Panc1 (cell line): ENCODE results near the gene SNAP25. TPM values are rescaled to one million over a fixed set of nuclear protein-coding genes. Genes with fewer than 3 reads are reported as not detected.

Source experiments
- ATAC-seq: fragments of 200-7000 bp; cut with Tn5 transposase; 2 replicates; pipeline ENCODE4 v1.9.1; 2020; ENCODE audit warnings: mild to moderate bottlenecking, moderate library complexity
- BruUV-seq: library from RNA; stranded (reverse); fragments of 400-500 nt; replicated peaks from 2 replicates; lab custom pipeline; 2021; lab: Mats Ljungman, UMichigan
- CTCF ChIA-PET: fragments of 300-600 bp; sonication (Branson Sonifier 250); formaldehyde crosslinking; loops from one replicate; lab custom pipeline; 2022; ENCODE audit warnings: antibody characterized with exemption; lab: Charles Lee
- POLR2A ChIA-PET: fragments of 300-600 bp; sonication (Branson Sonifier 250); formaldehyde crosslinking; loops from one replicate; lab custom pipeline; 2022; ENCODE audit warnings: antibody characterized with exemption; lab: Charles Lee
- DNase-seq: peaks from one replicate; pipeline ENCODE4 v3.0.0-alpha.2; 2010; ENCODE audit warnings: low read depth, low spot score
- H3K27ac ChIP-seq: 2 replicates; pipeline ENCODE4 v1.5.1; 2011; ENCODE audit warnings: mild to moderate bottlenecking, low read length, inconsistent platforms
- H3K27me3 ChIP-seq: fragments of 200-500 bp; sonication (Bioruptor generic); 2 replicates; pipeline ENCODE4 v1.6.0; 2014; ENCODE audit warnings: low read length, inconsistent platforms; ENCODE audit not compliant: control insufficient read depth, insufficient read depth
- H3K36me3 ChIP-seq: fragments of 200-500 bp; sonication (Bioruptor generic); 2 replicates; pipeline ENCODE4 v1.5.1; 2014; ENCODE audit warnings: inconsistent platforms, mild to moderate bottlenecking, low read length, moderate library complexity; ENCODE audit not compliant: control insufficient read depth, insufficient read depth
- H3K4me1 ChIP-seq: 2 replicates; pipeline ENCODE4 v1.5.1; 2011; ENCODE audit warnings: inconsistent platforms, mild to moderate bottlenecking, low read length, moderate library complexity; ENCODE audit not compliant: control insufficient read depth, insufficient read depth
- H3K4me3 ChIP-seq, 2 experiments: 2 replicates each; pipeline ENCODE4 v1.5.1; 2011 to 2012; ENCODE audit warnings: low read depth in 2 of 2, low read length in 2 of 2, mild to moderate bottlenecking in 2 of 2, inconsistent platforms in 1 of 2, moderate library complexity in 1 of 2
- H3K9me3 ChIP-seq: fragments of 200-500 bp; sonication (Bioruptor generic); 2 replicates; pipeline ENCODE4 v1.5.1; 2014; ENCODE audit warnings: low read depth, mild to moderate bottlenecking, inconsistent platforms, low read length, moderate library complexity; ENCODE audit not compliant: control insufficient read depth, insufficient read depth
- POLR2AphosphoS5 ChIP-seq: IDR thresholded peaks from 2 replicates; pipeline ENCODE4 v1.6.1; 2012; ENCODE audit warnings: mild to moderate bottlenecking, low read depth, low read length, moderate library complexity
- SIN3A ChIP-seq: IDR thresholded peaks from 2 replicates; pipeline ENCODE4 v1.6.1; 2012; ENCODE audit warnings: low read depth, mild to moderate bottlenecking, low read length, moderate library complexity, borderline replicate concordance; ENCODE audit not compliant: insufficient read depth
- TCF7L2 ChIP-seq: IDR thresholded peaks from 2 replicates; pipeline ENCODE4 v1.6.1; 2011; ENCODE audit warnings: mild to moderate bottlenecking, low read depth, low read length, inconsistent platforms
- in situ Hi-C: cut with HindIII; loops from 2 replicates; pipeline ENCODE4 v1.10.0; 2016; ENCODE audit warnings: low sequenced_read_pairs, low pct_unique_long_range_greater_than_20kb
- intact Hi-C: fragments of 100-400 bp; cut with micrococcal nuclease; formaldehyde crosslinking; loops from one replicate; pipeline ENCODE4 v1.10.0; 2022; ENCODE audit not compliant: unreplicated experiment
- total RNA-seq: library from RNA; stranded (reverse); gene quantifications from one replicate; pipeline ENCODE4 v1.2.1, GENCODE V29; 2021; ENCODE audit not compliant: unreplicated experiment
- TF ChIP-seq, protein P1 (sequence below): fragments of 450-650 bp; IDR thresholded peaks from 2 replicates; pipeline ENCODE4 v1.5.1; 2017; ENCODE audit warnings: mild to moderate bottlenecking
- TF ChIP-seq, protein P2 (sequence below), 2 experiments: IDR thresholded peaks; 2 replicates each; pipeline ENCODE4 v1.6.1; 2011 to 2012; ENCODE audit warnings: low read depth in 2 of 2, control low read depth in 1 of 2, low read length in 1 of 2, mild to moderate bottlenecking in 1 of 2, moderate library complexity in 1 of 2; ENCODE audit not compliant: insufficient read depth in 1 of 2

SNAP25 gene
- total RNA-seq, 1 experiment from 2014 or later, result 0.69 TPM

DNA sequence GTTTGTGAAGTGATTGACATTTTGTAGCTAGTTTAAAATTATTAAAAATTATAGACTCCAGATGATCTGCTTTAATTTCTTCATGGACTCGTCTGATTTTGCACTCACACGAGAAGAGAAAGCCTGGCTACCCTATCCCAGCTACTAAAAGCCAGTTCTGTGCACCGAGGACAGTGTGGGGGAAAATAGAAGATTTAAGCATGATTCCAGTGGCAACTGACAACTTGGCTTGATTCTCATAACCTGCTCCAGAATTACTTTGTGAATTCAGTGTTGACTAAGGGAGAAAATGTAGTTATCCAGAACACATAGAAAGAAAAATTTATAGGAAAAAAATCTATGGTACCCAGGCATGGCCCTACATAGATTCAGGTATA, 88.7 kb downstream of the SNAP25 start:
- TF ChIP-seq SIN3A (no peak), POLR2AphosphoS5 (no peak), TCF7L2 (no peak)
- TF ChIP-seq, protein P1, sequence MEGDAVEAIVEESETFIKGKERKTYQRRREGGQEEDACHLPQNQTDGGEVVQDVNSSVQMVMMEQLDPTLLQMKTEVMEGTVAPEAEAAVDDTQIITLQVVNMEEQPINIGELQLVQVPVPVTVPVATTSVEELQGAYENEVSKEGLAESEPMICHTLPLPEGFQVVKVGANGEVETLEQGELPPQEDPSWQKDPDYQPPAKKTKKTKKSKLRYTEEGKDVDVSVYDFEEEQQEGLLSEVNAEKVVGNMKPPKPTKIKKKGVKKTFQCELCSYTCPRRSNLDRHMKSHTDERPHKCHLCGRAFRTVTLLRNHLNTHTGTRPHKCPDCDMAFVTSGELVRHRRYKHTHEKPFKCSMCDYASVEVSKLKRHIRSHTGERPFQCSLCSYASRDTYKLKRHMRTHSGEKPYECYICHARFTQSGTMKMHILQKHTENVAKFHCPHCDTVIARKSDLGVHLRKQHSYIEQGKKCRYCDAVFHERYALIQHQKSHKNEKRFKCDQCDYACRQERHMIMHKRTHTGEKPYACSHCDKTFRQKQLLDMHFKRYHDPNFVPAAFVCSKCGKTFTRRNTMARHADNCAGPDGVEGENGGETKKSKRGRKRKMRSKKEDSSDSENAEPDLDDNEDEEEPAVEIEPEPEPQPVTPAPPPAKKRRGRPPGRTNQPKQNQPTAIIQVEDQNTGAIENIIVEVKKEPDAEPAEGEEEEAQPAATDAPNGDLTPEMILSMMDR, result no peak
- TF ChIP-seq, protein P2, sequence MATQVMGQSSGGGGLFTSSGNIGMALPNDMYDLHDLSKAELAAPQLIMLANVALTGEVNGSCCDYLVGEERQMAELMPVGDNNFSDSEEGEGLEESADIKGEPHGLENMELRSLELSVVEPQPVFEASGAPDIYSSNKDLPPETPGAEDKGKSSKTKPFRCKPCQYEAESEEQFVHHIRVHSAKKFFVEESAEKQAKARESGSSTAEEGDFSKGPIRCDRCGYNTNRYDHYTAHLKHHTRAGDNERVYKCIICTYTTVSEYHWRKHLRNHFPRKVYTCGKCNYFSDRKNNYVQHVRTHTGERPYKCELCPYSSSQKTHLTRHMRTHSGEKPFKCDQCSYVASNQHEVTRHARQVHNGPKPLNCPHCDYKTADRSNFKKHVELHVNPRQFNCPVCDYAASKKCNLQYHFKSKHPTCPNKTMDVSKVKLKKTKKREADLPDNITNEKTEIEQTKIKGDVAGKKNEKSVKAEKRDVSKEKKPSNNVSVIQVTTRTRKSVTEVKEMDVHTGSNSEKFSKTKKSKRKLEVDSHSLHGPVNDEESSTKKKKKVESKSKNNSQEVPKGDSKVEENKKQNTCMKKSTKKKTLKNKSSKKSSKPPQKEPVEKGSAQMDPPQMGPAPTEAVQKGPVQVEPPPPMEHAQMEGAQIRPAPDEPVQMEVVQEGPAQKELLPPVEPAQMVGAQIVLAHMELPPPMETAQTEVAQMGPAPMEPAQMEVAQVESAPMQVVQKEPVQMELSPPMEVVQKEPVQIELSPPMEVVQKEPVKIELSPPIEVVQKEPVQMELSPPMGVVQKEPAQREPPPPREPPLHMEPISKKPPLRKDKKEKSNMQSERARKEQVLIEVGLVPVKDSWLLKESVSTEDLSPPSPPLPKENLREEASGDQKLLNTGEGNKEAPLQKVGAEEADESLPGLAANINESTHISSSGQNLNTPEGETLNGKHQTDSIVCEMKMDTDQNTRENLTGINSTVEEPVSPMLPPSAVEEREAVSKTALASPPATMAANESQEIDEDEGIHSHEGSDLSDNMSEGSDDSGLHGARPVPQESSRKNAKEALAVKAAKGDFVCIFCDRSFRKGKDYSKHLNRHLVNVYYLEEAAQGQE (IDR thresholded peaks at IDR 0.05; ENCODE audit: insufficient read depth in 1 of 2, low read depth in 2 of 2, low read length in 1 of 2), result no peak
- DNase-seq (no peak), ATAC-seq (no peak)
- Histone ChIP-seq H3K4me1 (peaks cover 4% of the 10 kb centered on the region; the same call in 1 of the 2 replicates), H3K4me3 (no peak overlapping the region), H3K27ac (no peak overlapping the region), H3K9me3 (no peaks in the 10 kb centered on the region), H3K36me3 (no peaks in the 10 kb centered on the region), H3K27me3 (no peaks in the 10 kb centered on the region; the same call in 1 of the 2 replicates)
- no TSS peak for BruUV-seq
- in situ Hi-C loops (no loop called here), intact Hi-C loops (no loop called here)
- ChIA-PET POLR2A (no interaction called here), CTCF (no interaction called here)

DNA sequence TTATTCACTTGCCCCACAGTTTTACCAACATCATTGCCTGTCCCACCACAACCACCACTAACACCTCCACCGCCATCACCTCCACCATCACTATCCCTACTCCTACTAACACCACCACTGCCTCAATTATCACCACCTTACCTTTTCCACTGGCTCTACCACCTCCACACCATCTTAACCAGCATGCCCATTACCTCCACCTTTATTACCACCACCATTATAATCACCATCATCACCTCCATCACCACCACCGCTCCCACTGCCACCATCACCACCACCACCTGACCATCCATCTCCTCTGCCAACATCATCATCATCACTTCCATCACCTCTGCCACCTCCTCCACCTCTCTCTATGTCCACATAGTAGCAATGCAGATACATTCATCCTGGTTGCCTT, 90.0 kb downstream of the SNAP25 start:
- TF ChIP-seq, protein P2 (IDR thresholded peaks at IDR 0.05; ENCODE audit: insufficient read depth in 1 of 2, low read depth in 2 of 2, low read length in 1 of 2), result no peak
- TF ChIP-seq, protein P1, result no peak
- no peak for TF ChIP-seq TCF7L2
- TF ChIP-seq SIN3A, result no peak
- TF ChIP-seq POLR2AphosphoS5, result no peak
- intact Hi-C loops, result no loop called here
- no TSS peak for BruUV-seq
- Histone ChIP-seq H3K9me3 (no peaks in the 10 kb centered on the region), H3K27me3 (no peaks in the 10 kb centered on the region; the same call in 1 of the 2 replicates), H3K4me1 (0 out of 2 replicates have a peak, but pooled peaks cover 4% of the 10 kb centered on the region), H3K36me3 (no peaks in the 10 kb centered on the region), H3K4me3 (no peak overlapping the region), H3K27ac (no peak overlapping the region)
- ChIA-PET CTCF (no interaction called here), POLR2A (no interaction called here)
- DNase-seq, result no peak
- in situ Hi-C loops, result no loop called here
- no peak for ATAC-seq
